ENCODE measurements around the gene VGF.
"Not testable (repeated sequence)": the region's sequence is repeated elsewhere in the genome, so short reads cannot be mapped to it uniquely, and the experiment has no call there.

Gene VGF

GRCh38 chr7:101134399-101134980 is 30.9 kb downstream of the VGF start:
- no peak for DNase-seq

GRCh38 chr7:101133621-101134398 is 31.6 kb downstream of the VGF start:
- no peak for DNase-seq

GRCh38 chr7:101132626-101133600 is 32.5 kb downstream of the VGF start:
- DNase-seq, result not testable (repeated sequence)

- DNase-seq, result no peak
These were observed 35.7 kb downstream of the VGF start for GRCh38 chr7:101129603-101130117.

- no peak for DNase-seq
These were observed 37.1 kb downstream of the VGF start for GRCh38 chr7:101128040-101128834.

GRCh38 chr7:101127460-101128039 is 37.8 kb downstream of the VGF start:
- no peak for DNase-seq

GRCh38 chr7:101126651-101127459 is 38.5 kb downstream of the VGF start, which contains the start of gene SERPINE1:
TSS of gene SERPINE1 (plus strand) at chr7:101127104. CDS start at chr7:101128394, 1,290 bp downstream.
- no peak for DNase-seq

GRCh38 chr7:101125989-101126650 is 39.2 kb downstream of the VGF start:
- no peak for DNase-seq

- no peak for DNase-seq
These were observed 40.9 kb downstream of the VGF start for GRCh38 chr7:101124376-101125056.

- no peak for DNase-seq
These were observed 41.7 kb downstream of the VGF start for GRCh38 chr7:101123703-101124068.

GRCh38 chr7:101122933-101123702 is 42.3 kb downstream of the VGF start:
- DNase-seq, result no peak

- no peak for DNase-seq
These were observed 43.1 kb downstream of the VGF start for GRCh38 chr7:101121991-101122932.

GRCh38 chr7:101121631-101121990 is 43.8 kb downstream of the VGF start:
- DNase-seq, result not testable (repeated sequence)

GRCh38 chr7:101120315-101120714 is 45.1 kb downstream of the VGF start:
- DNase-seq, result no peak

- DNase-seq, result no peak
These were observed 45.5 kb downstream of the VGF start for GRCh38 chr7:101119876-101120275.

GRCh38 chr7:101118856-101119255 is 46.5 kb downstream of the VGF start:
- no peak for DNase-seq

GRCh38 chr7:101116898-101117297 is 48.5 kb downstream of the VGF start:
- no peak for DNase-seq

GRCh38 chr7:101115215-101115614 is 50.2 kb downstream of the VGF start:
- DNase-seq, result no peak

Measured in NCI-H524 treated with DMSO at 0.1 percent for 48 hours (cell line).